ENCODE data around the gene INMT.

DNA sequence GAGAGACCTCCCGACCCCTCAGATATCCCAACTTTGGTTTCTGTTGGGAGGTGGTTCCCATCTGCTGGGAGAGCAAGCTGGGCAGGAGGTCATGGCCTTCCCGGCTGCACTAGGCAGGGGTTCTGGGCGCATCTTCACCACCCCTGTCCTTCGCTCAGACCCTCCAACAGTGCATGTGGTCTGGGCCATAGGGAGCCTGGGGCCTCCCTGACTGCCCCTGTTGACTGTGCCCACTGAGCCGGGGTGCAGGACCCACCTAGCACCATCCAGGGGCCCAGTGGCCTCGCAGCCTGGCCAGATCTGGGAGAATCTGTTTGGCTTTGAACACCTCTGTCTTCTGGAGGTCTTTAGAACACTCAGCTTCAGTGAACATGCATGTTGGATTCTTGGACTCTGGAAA is 18.7 kb upstream of the INMT start:
- no peak for TF ChIP-seq CTCF (IDR thresholded peaks at IDR 0.05)
- TF ChIP-seq POLR2A (IDR thresholded peaks at IDR 0.05), result no peak
